ENCODE measurements around the gene SORCS2. TPM values are rescaled to one million over a fixed set of nuclear protein-coding genes. Genes with fewer than 3 reads are reported as not detected.

Gene SORCS2
- total and polyA plus RNA-seq, 2 of the 13 experiments (the other 11 are each of a cell fraction or from before 2014, with no cell fraction given): 0.82 to 1.0 TPM

DNA sequence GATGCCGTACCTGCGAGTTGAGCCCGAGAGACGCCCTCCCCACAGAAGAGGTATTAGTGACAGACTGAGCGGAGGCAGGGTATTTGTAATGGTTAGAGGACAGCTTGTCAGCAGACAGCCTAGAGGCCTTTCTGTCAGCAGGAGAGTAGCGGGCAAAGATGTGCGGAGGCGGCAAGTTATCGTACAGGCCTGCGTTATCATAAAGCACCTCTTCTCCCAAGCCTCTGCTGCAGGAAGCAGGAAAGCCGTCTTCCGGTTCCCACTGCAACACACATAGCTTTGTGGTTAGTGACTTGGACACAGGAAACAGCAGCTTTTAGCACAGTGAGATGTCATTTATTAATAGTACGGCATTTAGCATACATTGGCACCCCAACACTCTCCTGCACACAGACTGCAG, 589.0 kb downstream of the SORCS2 start:
- Histone ChIP-seq H3K4me1 (ENCODE audit: insufficient read depth, low read length) (peaks cover 10% of the 10 kb centered on the region), H3K9me3 (ENCODE audit: low read length) (no peaks in the 10 kb centered on the region), H3K36me3 (replicated peaks in 1 of 2; ENCODE audit: control insufficient read depth in 1 of 2, insufficient read depth in 2 of 2, low read length in 2 of 2) (peaks cover 6 to 21% of the 10 kb centered on the region in 2 experiments; a peak in 3 of 5 replicates), H3K79me2 (ENCODE audit: insufficient read depth, low read length) (no peaks in the 10 kb centered on the region), H3K4me3 (replicated peaks in 1 of 3; ENCODE audit: insufficient read depth in 1 of 3, low read depth in 2 of 3, low read length in 3 of 3) (no peak overlapping the region), H2AFZ (ENCODE audit: low read length) (no peak overlapping the region), H3K27me3 (ENCODE audit: control insufficient read depth in 1 of 2, insufficient read depth in 2 of 2, low read length in 2 of 2) (no peaks in the 10 kb centered on the region), H3K4me2 (ENCODE audit: low read depth, low read length) (no peak overlapping the region), H4K20me1 (ENCODE audit: insufficient read depth, low read length) (no peaks in the 10 kb centered on the region), H3K27ac (ENCODE audit: extremely low read length, insufficient read depth, low read length) (no peak overlapping the region), H3K9ac (ENCODE audit: insufficient read depth, low read depth, low read length) (no peak overlapping the region)
- CTCF ChIA-PET (ENCODE audit: low intra/inter-chr PET ratio, low total read pairs): no interaction called here
- ATAC-seq (no peak), DNase-seq (ENCODE audit: low spot score) (no peak), FAIRE-seq (no peak)
- in situ Hi-C loops (cut with HindIII; ENCODE audit: extremely low pct_ligation_motif_present, low pct_unique_long_range_greater_than_20kb) (no loop called here), intact Hi-C loops (cut with micrococcal nuclease; ENCODE audit: unreplicated experiment) (no loop called here)
- TF ChIP-seq ZNF7 (CRISPR knock-in tag; IDR thresholded peaks at IDR 0.05) (no peak), ZNF160 (CRISPR knock-in tag; IDR thresholded peaks at IDR 0.05) (no peak), ZNF792 (CRISPR knock-in tag; IDR thresholded peaks at IDR 0.05) (no peak), ETV5 (CRISPR knock-in tag; IDR thresholded peaks at IDR 0.05; ENCODE audit: borderline replicate concordance) (no peak), ZNF431 (CRISPR knock-in tag; IDR thresholded peaks at IDR 0.05; ENCODE audit: borderline replicate concordance, low read depth) (no peak), HCFC1 (IDR thresholded peaks at IDR 0.05; ENCODE audit: low read depth, low read length) (no peak), ZBTB7A (CRISPR knock-in tag; IDR thresholded peaks at IDR 0.05) (no peak), IKZF1 (IDR thresholded peaks at IDR 0.05) (no peak), ZNF354B (CRISPR knock-in tag; IDR thresholded peaks at IDR 0.05) (no peak), PTBP1 (IDR thresholded peaks at IDR 0.05; ENCODE audit: low read depth, low read length, poor library complexity, severe bottlenecking) (no peak)
- TF ChIP-seq, protein P1, sequence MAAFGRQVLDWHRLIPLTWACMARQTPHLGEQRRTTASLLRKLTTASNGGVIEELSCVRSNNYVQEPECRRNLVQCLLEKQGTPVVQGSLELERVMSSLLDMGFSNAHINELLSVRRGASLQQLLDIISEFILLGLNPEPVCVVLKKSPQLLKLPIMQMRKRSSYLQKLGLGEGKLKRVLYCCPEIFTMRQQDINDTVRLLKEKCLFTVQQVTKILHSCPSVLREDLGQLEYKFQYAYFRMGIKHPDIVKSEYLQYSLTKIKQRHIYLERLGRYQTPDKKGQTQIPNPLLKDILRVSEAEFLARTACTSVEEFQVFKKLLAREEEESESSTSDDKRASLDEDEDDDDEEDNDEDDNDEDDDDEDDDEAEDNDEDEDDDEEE (CRISPR knock-in tag; IDR thresholded peaks at IDR 0.05): no peak
- POLR2A ChIA-PET: no interaction called here
- BruUV-seq (replicated peaks): no TSS peak
- WGBS (ENCODE audit: low lambda C conversion rate): 94% methylated on average over 11 of the region's 13 CpGs
